HG03571 (cell line): ENCODE data around the gene MACC1.

Experiments used
- ATAC-seq: cut with Tn5 transposase; IDR thresholded peaks from one replicate; pipeline ENCODE4 v1.9.1; 2021; ENCODE audit not compliant: unreplicated experiment

Gene MACC1

DNA sequence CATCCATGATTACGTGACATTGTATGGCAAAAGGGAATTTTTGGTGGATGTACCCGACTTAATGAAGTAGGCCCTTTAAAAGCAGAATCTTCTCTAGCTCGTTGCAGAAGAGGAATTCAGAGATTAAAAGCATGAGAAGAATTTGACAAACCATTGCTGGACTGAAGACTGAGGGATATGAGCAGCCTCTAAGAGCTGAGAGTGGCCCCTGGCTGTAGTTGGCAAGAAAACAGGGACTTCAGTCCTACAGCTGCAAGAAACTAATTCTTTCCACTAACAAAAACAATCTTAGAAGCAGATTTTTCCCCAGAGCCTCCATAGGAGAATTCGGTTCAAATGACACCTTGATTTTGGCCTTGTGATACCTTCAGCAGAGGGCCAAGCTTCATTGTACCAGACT lies 34.1 kb downstream of the MACC1 start:
- ATAC-seq = no peak

DNA sequence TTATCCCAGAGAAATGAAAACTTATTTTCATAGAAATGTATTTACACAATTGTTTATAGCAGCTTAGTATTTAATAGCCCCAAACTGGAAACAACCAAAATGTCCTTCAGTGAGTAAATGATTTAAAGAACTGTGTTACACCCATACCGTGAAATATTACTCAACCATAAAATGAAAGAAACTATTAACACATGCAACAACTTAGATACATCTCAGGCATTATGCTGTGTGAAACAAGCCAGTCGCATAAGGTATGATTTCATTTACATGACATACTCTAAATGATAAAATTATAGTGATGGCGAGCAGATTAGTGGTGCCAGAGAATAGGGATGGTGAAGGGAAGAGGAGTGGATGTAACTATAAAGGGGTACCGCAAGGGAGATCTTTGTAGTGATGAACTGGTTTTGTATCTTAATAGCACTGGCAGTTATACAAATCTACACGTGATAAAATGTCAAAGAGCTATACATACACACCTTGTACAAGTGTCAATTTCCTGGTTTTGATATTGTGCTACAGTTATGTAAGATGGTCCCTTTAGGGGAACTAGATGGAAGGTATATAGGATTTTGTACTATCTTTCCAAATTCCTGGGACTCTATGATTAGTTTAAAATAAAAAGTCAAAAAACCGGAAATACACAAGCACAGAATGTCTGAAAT lies 40.5 kb downstream of the MACC1 start:
- ATAC-seq = no peak

DNA sequence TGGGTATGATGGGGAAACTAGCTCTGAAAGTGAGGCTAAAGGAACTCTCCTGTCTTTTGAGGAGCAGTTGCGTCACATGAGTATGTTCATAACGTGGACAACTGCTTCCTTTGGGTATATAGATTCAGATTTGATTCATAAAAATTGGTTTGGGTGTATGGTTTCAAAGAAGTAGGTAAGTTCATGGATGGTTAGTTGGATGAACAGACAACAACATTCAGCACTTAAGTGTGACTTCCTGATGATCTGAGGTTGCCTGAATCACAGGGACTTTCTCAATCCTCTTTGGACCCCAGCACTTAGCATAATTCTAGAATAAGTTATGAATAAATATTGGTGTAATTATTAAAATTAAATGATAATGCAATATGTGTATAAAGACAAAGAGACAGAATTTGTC lies 43.4 kb downstream of the MACC1 start:
- ATAC-seq = no peak

DNA sequence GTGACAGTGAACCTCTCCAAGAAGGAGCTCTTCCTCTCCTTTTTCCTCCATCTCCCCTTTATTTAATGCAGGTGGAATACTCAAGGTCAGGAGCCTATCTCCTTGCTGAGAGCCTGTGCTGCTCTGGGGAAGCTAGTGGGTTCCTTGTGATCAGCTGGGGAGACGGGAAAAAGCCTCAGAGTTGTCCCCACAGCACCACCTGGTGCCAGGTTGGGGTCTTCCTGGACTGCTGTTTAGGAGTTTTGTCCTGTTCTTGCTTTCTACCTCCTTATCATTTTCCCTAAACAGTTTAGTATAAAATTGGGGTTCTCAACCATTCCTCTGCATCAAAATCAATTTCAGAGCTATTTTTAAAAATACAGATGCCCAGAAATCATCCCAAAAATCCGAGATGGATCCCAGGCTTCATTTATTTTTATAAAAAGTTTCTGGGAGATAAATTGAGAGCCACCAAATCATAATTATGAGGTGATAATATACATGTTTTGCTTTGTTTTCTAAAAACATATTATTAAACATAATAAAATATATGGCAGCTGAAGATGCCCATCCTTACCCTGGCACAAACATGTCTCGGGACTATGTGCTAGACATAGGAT lies 44.3 kb downstream of the MACC1 start:
- ATAC-seq = no peak

DNA sequence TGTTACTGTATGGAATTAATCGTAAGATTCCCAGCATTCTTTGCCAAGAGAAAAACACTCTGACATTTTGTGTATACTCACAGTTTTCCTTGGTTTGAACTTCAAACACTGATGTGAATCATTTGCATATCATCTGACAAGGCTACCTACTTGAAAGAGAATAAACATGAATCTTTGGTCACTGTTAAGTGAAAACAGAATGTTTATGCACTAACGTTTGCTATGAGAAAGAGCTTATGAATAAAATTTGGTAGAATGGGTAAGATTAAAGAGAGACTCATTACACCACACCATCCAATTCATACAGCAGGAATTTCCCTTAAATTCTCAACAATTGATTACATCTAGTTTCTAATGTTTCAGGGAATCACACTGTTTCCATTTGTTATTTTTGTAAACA lies 46.6 kb downstream of the MACC1 start:
- no peak for ATAC-seq

DNA sequence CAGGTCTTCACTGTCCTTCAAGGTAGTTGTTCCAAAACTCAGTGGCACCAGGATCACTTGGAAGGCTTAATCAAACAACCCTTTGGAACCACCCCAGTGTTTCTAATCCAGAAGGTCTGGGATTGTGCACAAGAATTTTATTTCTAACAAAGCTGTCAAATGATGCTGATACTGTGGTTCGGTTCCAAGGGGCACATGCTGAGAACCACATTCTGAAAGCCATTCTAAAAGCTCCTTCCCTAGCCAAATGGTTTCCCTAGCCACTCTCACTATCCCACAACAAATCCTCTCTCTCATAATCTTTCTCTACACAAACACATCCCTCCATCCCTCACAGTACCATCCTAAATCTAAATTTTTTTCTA lies 52.1 kb downstream of the MACC1 start:
- ATAC-seq = no peak

DNA sequence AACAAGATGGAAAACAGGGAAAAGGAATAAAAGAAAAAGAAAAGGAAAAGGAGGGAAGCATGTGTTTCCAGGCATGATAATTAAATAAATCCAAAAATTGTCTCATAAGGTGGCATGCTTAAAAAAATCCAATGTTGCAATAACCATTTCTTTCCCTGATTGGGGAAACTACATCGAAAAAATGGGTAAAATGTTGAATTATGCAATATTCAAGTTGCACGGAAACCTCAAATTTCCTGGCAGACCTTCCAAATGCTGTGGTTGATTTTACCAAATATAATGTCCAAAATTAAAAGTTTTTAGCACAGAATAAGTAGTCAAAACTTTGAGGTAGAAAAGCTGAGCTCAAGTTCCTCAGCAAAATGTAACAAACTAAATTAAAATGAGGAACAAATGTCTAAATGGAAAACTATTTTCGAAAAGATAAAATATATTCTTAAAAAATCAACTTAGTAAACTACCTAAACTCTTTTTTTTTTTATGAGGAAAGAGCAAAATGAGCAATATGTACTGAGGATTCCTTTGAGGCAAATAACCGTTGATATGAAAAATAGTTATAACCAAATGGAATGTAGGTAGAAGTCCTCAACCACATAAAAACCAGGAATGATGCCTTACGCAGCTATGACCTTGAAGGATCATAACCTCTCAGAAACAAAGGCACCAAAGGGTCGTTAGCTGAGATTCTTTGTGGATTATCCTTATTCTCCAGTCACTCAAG lies 52.6 kb downstream of the MACC1 start:
- no peak for ATAC-seq

DNA sequence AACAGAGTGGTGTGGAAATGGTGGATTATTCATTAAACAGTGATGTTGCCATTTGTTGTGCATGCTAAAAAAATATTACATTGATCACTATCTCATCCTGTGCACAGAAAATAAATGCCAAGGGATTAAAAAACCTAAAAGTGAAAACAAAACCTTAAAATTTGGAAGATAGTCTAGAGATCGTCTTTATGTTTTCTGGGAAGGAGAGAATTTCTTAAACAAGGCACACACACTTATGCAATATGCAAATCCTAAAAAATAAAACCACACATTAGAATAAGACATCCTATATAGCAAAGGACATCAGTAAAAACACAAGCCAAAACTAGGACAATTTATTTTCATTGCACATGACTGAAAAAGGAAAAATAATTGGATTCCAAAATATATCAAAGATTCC lies 54.5 kb downstream of the MACC1 start:
- ATAC-seq = no peak

DNA sequence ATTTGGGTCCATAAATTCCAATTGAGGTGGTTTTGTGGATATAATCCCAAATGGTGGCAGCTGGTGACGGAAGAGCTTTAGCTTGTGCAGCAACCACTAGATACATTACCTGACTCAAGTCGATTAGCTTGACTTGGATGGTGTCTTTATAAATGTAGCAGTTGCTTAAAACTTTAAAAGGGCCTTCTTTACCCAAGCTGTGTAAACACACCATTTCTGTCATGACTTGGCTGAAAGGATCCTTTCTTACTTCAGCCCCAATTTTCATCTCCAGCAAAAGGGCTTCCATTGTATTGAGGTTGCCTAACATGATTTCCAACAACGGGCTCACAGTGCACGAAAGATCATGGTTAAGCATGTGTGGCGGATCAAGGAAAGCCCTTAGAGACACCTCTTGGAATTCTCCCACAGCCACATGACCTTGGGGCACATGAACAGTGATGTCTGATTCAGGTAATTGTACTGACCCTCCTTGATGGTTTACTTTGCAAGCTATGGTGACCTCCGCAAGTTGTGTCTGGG lies 57.9 kb downstream of the MACC1 start:
- no peak for ATAC-seq

DNA sequence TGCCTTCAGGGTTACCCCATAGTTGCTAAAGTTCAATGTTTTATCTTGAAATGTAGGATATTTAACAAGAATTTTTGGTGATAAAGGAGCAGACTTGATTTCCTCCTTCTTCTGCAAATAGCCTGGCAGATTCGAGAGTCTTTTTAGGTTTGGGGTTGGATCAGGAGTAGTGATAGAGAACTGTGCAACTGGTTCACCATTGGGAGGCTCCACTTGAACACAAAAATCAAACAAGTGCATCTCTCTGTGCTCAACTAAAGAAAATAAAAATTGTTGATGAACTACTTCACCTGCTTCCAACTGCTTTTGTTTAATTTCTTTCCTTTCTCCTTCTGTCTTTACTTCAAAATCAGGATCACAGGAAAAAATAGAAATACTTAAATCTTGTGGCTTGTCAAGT lies 58.5 kb downstream of the MACC1 start:
- no peak for ATAC-seq

DNA sequence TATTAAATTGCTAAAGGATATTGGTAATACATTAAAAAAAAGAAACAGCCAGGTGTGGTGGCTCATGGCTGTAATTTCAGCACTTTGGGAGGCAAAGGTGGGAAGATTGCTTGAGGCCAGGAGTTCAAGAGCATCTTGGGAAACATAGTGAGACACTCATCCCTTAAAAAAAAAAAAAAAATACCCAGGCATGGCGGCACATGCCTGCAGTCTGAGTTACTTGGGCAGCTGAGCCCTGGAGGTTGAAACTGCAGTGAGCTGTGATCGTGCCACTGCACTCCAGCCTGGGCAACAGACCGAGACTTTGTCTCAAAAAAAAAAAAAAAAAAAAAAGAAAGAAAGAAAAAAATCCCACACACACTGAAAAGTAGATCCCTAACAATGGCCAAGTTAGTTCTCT lies 59.7 kb downstream of the MACC1 start:
- no peak for ATAC-seq

DNA sequence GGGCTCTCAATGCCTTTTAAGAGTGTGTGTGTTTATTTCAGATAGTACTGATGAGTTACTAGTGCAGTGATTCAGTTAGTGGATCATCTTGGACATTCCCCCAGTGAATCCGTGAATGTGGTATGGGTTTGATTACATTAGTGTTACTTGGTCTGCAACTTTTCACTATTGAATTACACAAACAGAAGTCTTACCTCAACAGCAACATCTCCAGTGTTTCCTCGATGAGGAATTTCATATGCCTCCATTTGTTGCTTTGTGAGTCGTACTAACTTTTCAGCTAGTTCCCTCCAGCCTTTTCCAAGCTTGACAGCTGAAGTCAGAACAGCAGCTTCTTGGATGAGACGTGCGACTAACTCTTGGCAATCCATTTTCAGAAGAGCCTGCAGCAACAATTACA lies 63.2 kb downstream of the MACC1 start:
- ATAC-seq = no peak

DNA sequence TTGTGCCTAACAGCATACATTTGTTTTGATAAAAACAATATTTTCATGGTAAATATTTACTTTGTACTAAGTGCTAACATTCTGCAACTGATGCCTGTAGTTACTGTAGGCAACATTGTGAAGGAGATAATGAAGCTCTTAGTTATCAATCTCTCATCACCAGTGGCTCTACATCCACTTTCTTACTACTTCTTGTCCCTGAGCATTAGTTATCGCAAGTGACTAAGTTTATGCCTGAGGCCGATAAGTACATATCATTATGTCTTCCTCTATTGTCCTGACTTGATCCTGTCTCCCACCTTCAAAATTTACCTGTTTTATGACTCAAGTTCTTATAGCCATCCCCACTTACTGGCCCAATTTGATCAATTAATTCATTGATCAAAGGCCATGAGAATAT lies 63.6 kb downstream of the MACC1 start:
- no peak for ATAC-seq

DNA sequence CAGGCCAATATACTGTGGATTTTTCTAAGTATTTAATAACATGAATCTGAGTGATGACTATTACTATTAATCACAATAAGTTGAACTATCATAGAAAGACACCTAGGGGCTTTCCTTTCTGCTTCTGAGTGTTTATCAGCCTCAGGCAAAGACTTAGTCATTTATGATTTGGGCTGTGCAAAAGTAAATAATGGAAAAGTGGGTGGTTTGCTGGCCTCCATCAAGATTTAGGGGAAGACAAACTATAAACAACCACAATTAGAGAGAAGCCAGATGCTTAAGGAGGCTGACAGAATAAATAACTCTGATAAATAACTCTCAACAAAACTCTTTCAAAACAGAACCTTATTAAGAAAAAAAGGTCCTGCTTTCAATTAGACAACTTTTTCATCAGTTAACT lies 64.7 kb downstream of the MACC1 start:
- ATAC-seq = no peak

DNA sequence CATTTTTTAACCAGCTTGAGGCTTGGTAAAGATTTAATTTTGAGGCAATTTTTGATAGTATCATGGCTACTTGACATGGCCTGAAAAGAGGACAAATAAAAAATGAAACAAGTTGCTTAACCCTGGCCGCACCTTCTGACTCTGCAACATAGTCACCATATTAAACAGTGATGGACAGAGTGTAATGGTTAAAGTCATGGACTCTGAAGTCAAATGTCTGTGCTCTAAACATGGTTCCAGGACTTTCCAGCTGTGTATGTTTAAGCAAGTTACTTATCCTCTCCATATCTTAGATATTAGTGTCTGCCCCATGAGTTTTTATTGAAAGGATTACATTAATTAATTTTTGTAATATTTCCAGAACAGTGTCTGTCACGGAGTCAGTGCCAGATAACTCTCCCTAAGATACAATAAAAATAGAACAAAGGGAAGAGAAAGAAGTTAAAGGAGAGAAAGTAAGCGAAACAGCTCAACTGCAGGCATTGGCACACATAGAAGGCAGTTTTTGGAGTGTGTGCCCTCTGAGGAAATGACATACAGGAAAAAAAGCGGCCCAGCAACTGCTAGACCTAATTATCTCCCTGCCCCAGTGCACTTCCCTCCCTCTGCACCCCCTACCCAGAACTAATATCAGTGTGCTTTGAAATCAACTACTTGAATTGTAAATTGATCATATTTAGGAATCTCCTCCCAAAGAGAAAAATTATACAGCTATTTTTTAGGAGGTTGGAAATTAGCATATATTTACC lies 65.3 kb downstream of the MACC1 start:
- no peak for ATAC-seq

DNA sequence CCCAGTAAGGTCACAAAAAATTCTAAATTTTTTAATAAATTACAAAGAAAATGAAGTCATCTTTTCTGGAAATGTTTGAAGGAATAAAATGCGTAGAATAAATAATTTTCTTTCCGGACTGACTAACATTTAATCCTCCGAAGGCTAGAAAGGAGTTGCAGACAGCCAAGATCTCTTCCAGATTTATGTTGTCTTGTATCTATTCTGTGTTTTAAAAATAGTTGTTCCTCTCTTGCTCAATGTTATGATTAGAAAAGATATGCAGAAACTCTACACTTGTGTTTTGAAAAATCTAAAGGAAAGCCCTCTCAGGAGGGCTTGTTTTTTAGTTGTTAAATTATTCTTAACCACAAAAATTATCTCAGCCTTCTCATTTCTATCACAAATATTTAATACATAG lies 70.7 kb downstream of the MACC1 start:
- ATAC-seq = no peak

DNA sequence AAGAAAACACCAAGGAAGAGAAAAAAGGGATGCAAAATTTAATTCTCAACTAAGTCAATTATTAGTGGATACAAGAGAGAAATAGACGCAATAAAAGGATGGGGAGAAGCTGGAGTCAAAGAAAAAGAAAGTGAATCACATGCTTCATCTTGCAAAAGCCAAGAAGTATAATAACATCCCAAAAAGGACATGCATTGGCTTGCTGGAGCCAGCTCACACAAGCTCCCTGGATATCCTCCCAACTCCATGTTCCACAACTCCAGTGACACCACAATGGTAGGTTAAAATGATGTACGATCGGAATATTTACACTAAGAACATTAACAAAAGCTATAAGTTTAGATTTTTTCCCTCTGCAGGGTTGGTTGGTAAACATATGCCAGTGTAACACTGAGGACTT lies 72.4 kb downstream of the MACC1 start:
- ATAC-seq = no peak

DNA sequence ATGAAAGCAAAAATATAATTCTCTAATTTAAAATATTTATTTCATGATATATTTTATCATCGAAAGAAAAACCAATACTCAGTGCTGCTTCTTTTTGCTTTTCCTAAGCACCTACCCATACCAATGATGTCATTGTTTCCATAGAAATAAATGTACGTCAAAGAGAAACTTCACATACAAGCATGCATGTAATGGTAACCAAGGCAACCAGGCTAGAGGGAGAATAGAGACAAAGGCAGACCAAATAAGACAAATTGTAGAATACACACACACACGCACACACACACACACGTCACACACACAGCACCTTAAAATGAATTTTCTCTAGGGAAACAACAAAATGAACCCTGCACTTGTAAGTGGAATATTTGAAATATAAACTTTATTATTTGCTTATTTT lies 75.5 kb downstream of the MACC1 start:
- no peak for ATAC-seq

DNA sequence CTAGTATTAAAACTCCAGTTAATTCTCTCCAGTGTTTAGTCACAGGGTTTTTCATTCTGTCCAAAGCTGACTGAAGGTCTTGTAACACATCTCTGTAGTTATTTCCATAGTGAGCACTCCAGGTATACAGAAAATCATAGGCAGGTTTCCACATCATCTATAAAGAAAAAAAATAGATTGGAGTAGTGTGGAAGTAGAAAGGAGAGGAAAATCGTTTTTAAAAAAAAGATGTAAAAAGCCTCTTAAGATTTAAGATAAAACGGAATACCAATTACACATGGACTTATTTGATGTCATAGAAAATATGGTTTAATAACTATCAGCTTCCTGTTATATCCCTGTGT lies 76.2 kb downstream of the MACC1 start:
- no peak for ATAC-seq

DNA sequence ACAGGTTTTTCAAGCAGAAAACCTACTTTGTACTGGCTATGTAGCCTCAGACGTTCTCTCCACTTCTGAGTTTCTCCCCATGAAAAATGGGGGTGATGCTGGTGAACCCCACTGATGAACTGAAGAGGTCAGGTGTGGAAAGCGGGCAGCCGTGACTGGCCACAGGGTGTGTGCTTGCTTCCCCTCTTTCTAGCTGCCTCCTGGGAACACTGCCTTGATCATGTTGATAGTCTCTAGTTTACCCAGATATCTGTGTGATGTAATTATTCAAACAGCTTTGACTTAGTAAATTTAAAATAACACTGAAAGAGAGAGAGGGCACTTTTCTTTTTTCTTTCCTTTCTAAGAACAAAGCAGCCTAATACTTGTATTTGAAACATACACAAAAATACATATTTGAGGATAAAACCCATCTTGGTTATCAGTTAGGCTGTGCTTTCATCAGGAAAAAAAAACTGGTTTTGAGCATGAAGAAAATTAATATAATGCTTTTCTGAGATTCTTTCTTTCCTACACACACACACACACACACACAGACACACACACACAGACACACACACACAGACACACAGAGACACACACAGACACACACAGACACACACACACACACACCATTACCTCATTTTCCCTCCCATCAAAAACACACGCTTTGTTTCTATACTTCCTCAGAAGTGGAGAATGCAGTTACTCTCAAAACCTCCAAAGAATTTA lies 76.7 kb downstream of the MACC1 start:
- no peak for ATAC-seq

DNA sequence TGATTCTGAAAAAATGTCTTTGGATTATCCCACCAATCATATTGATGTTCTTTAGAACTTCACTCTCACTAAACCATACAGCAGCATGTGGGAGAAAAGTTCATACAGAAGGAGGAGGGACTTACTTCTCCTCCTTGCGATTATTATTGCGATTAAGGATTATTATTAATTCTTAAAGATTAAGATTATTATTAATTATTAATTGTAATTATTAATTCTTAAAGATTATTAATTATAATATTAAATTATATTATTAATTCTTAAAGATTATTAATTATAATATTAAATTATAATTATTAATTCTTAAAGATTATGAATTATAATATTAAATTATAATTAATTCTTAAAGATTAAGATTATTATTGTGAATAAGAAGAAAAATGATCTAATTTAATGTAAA lies 80.5 kb downstream of the MACC1 start:
- no peak for ATAC-seq
